IPS-20b (cell line): Measurements from ENCODE around the gene MRPS35.

ENCODE experiments used
- H3K27ac ChIP-seq: one replicate; pipeline ENCODE4 v1.5.1; 2013; ENCODE audit warnings: low read length
- H3K27me3 ChIP-seq: 2 replicates; pipeline ENCODE4 v1.6.1; 2013; ENCODE audit warnings: mild to moderate bottlenecking, low read length, inconsistent platforms; ENCODE audit not compliant: insufficient read depth
- H3K36me3 ChIP-seq: 2 replicates; pipeline ENCODE4 v1.6.1; 2013; ENCODE audit warnings: low read depth, mild to moderate bottlenecking, inconsistent platforms, low read length, moderate library complexity; ENCODE audit not compliant: insufficient read depth
- H3K4me1 ChIP-seq: 2 replicates; pipeline ENCODE4 v1.6.1; 2013; ENCODE audit warnings: mild to moderate bottlenecking, control low read depth, inconsistent platforms, low read length, moderate library complexity; ENCODE audit not compliant: insufficient read depth
- H3K4me3 ChIP-seq: 2 replicates; pipeline ENCODE4 v1.5.1; 2013; ENCODE audit warnings: mild to moderate bottlenecking, low read length, inconsistent platforms
- H3K9ac ChIP-seq: 2 replicates; pipeline ENCODE4 v1.6.1; 2013; ENCODE audit warnings: low read depth, mild to moderate bottlenecking, inconsistent platforms, low read length, moderate library complexity
- H3K9me3 ChIP-seq: 2 replicates; pipeline ENCODE4 v1.6.1; 2013; ENCODE audit warnings: mild to moderate bottlenecking, low read depth, low read length, inconsistent platforms; ENCODE audit not compliant: insufficient read depth

Gene MRPS35

GRCh38 chr12:27751386-27752047, 40.9 kb downstream of the MRPS35 start:
- Histone ChIP-seq H3K4me3 (no peak overlapping the region), H3K9me3 (no peaks in the 10 kb centered on the region), H3K36me3 (peaks cover 21% of the 10 kb centered on the region), H3K4me1 (no peaks in the 10 kb centered on the region), H3K9ac (no peak overlapping the region), H3K27ac (no peak overlapping the region), H3K27me3 (no peaks in the 10 kb centered on the region)

GRCh38 chr12:27754795-27755194, 44.2 kb downstream of the MRPS35 start:
- Histone ChIP-seq H3K4me3 (no peak overlapping the region), H3K27ac (no peak overlapping the region), H3K27me3 (no peaks in the 10 kb centered on the region), H3K36me3 (peaks cover 23% of the 10 kb centered on the region), H3K9ac (no peak overlapping the region), H3K9me3 (no peaks in the 10 kb centered on the region), H3K4me1 (no peaks in the 10 kb centered on the region)

DNA sequence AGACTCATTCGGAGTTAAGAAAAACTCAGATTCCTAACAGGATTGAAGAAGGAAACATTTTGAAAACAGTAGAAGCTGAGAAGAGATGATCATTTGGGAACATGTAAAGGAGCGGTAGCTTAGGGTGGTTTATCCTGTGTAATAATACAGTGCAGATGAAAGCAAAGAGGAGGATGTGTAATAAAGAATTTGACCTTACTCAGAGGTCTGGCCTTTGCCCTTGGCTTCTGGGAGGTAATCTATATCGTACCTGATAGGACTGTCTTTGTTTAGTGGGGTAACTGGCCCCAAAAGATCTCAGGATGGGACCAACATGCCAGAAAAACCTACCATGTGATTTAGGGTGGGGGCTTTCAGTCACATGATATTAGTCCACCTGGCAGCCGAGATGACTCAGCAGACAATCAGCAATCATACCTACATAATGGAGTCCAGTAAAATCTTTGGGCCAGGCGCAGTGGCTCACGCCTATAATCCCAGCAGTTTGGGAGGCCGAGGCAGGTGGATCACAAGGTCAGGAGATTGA, 46.1 kb downstream of the MRPS35 start:
- H3K4me3 ChIP-seq, result no peak overlapping the region
- no peak overlapping the region for H3K27ac ChIP-seq
- no peaks in the 10 kb centered on the region for H3K27me3 ChIP-seq
- H3K9me3 ChIP-seq, result no peaks in the 10 kb centered on the region
- H3K4me1 ChIP-seq, result no peaks in the 10 kb centered on the region
- peaks cover 23% of the 10 kb centered on the region for H3K36me3 ChIP-seq
- H3K9ac ChIP-seq, result no peak overlapping the region

GRCh38 chr12:27762757-27763156, 52.1 kb downstream of the MRPS35 start:
- Histone ChIP-seq H3K27ac (no peak overlapping the region), H3K36me3 (no peaks in the 10 kb centered on the region), H3K4me3 (no peak overlapping the region)

DNA sequence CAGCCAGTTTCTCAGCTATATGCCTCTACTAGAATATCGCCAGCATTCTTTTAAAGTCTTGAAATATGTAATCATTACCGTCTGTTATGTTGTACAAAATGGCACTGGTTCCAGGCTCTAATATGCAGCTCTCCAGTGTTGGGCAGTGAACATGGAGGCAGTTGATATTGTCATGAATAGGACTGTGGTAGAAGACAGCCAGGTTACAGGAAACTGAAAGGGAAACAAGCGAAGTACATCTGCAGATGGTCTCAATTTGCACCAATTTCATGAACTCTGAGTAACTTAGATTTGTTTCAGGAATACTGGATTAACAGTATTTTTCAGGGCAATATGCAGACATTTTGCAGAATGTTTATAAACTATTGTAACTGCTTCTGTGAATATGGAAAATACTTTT, 56.0 kb downstream of the MRPS35 start:
- H3K9ac ChIP-seq, result no peak overlapping the region
- no peaks in the 10 kb centered on the region for H3K9me3 ChIP-seq
- no peaks in the 10 kb centered on the region for H3K4me1 ChIP-seq
- no peak overlapping the region for H3K4me3 ChIP-seq
- H3K36me3 ChIP-seq, result no peaks in the 10 kb centered on the region
- no peaks in the 10 kb centered on the region for H3K27me3 ChIP-seq
- H3K27ac ChIP-seq, result no peak overlapping the region

More at GRCh38 chr12:27762757-27763156, 52.1 kb downstream of the MRPS35 start:
- Histone ChIP-seq H3K9ac (no peak overlapping the region), H3K9me3 (no peaks in the 10 kb centered on the region), H3K4me1 (no peaks in the 10 kb centered on the region), H3K27me3 (no peaks in the 10 kb centered on the region)

GRCh38 chr12:27769142-27769673, 58.6 kb downstream of the MRPS35 start:
- Histone ChIP-seq H3K4me3 (no peak overlapping the region), H3K9ac (no peak overlapping the region), H3K9me3 (no peaks in the 10 kb centered on the region), H3K4me1 (no peaks in the 10 kb centered on the region), H3K27me3 (no peaks in the 10 kb centered on the region), H3K27ac (no peak overlapping the region), H3K36me3 (no peaks in the 10 kb centered on the region)

- H3K9me3 ChIP-seq, result no peaks in the 10 kb centered on the region
- H3K27ac ChIP-seq, result no peak overlapping the region
- no peak overlapping the region for H3K9ac ChIP-seq
- no peaks in the 10 kb centered on the region for H3K36me3 ChIP-seq
- H3K27me3 ChIP-seq, result no peaks in the 10 kb centered on the region
- H3K4me1 ChIP-seq, result no peaks in the 10 kb centered on the region
- H3K4me3 ChIP-seq, result no peak overlapping the region
Measured at GRCh38 chr12:27771481-27772327, 61.1 kb downstream of the MRPS35 start.

- Histone ChIP-seq H3K9ac (no peak overlapping the region), H3K9me3 (no peaks in the 10 kb centered on the region), H3K4me3 (no peak overlapping the region), H3K36me3 (no peaks in the 10 kb centered on the region), H3K27me3 (no peaks in the 10 kb centered on the region), H3K4me1 (no peaks in the 10 kb centered on the region), H3K27ac (no peak overlapping the region)
Measured at GRCh38 chr12:27772328-27773049, 61.9 kb downstream of the MRPS35 start.

GRCh38 chr12:27777141-27777540, 66.5 kb downstream of the MRPS35 start:
- Histone ChIP-seq H3K4me1 (peaks cover 4% of the 10 kb centered on the region; the same call in 1 of the 2 replicates), H3K4me3 (no peak overlapping the region), H3K27ac (no peak overlapping the region), H3K27me3 (no peaks in the 10 kb centered on the region), H3K36me3 (peaks cover 3% of the 10 kb centered on the region; the same call in 1 of the 2 replicates), H3K9me3 (no peaks in the 10 kb centered on the region), H3K9ac (no peak overlapping the region)

DNA sequence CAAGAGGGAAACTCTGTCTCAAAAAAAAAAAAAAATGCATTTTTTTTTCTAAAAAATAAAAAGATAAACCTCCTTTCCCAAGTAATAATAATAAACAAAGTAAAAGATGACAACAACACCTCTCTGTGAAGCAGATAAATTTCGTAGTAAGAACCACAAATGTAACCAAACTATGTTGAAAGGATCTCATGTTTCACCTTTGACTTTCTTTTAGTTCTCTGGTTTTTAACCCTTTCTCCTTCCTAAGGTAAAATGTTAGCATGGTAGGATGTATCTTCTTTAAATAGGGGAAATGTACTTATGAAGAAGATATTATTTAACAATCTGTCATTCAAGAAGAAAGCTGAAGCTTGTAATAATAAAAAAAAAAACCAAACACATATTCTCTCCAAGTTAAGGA, 67.6 kb downstream of the MRPS35 start:
- Histone ChIP-seq H3K27me3 (no peaks in the 10 kb centered on the region), H3K4me3 (no peak overlapping the region), H3K4me1 (peaks cover 8% of the 10 kb centered on the region; the same call in 1 of the 2 replicates), H3K36me3 (peaks cover 9% of the 10 kb centered on the region; the same call in 1 of the 2 replicates), H3K27ac (no peak overlapping the region), H3K9ac (no peak overlapping the region), H3K9me3 (no peaks in the 10 kb centered on the region)

DNA sequence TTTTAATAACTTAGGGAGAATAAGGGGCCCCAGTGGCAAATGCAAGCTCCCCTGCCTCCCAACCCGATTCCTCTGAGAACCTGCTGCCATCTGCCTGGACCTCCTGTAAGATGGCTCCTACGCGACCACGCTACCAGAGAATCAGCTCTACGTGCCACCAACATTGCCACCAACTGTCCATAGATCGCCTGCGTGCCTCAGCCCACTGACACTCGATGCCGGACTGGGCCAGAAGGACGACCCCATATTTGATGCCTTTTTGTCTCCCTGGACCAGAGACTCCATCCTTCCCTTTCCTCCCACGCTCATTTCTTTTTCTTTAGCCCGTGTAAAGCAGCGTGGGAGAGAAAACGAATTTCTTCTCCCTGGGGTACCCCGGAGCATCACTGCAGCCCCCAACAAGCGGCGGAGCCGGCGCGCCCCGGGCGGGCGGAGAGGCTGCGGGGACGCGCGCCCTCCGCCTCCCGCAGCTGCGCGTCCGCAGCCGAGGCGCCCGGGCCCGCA, 68.8 kb downstream of the MRPS35 start:
- H3K4me1 ChIP-seq, result peaks cover 8% of the 10 kb centered on the region; the same call in 1 of the 2 replicates
- H3K9me3 ChIP-seq, result no peaks in the 10 kb centered on the region
- H3K27ac ChIP-seq, result peak overlapping the region; percentile 72
- H3K9ac ChIP-seq, result peak overlapping the region; percentile 92; the same call in 1 of the 2 replicates
- H3K36me3 ChIP-seq, result peaks cover 9% of the 10 kb centered on the region; the same call in 1 of the 2 replicates
- no peaks in the 10 kb centered on the region for H3K27me3 ChIP-seq
- H3K4me3 ChIP-seq, result peak overlapping the region; percentile 83
